Glomerular endothelial cell (primary cell): ENCODE measurements around the gene ASIC5. TPM values are rescaled to one million over a fixed set of nuclear protein-coding genes. Genes with fewer than 3 reads are reported as not detected.
"Not testable (repeated sequence)": the region's sequence is repeated elsewhere in the genome, so short reads cannot be mapped to it uniquely, and the experiment has no call there.

Experiments
- DNase-seq: peaks from one replicate; pipeline ENCODE4 v3.0.0-alpha.2; 2011; ENCODE audit warnings: low read depth, low spot score; ENCODE audit errors: extremely low read depth
- total RNA-seq: library from RNA; depleted of rRNA; stranded (reverse); fragments of >200 nt; gene quantifications from 2 replicates; pipeline ENCODE4 v1.2.3, GENCODE V29; 2015

The ASIC5 gene, protein sequence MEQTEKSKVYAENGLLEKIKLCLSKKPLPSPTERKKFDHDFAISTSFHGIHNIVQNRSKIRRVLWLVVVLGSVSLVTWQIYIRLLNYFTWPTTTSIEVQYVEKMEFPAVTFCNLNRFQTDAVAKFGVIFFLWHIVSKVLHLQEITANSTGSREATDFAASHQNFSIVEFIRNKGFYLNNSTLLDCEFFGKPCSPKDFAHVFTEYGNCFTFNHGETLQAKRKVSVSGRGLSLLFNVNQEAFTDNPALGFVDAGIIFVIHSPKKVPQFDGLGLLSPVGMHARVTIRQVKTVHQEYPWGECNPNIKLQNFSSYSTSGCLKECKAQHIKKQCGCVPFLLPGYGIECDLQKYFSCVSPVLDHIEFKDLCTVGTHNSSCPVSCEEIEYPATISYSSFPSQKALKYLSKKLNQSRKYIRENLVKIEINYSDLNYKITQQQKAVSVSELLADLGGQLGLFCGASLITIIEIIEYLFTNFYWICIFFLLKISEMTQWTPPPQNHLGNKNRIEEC
- total RNA-seq: not detected in 2 replicates

DNA sequence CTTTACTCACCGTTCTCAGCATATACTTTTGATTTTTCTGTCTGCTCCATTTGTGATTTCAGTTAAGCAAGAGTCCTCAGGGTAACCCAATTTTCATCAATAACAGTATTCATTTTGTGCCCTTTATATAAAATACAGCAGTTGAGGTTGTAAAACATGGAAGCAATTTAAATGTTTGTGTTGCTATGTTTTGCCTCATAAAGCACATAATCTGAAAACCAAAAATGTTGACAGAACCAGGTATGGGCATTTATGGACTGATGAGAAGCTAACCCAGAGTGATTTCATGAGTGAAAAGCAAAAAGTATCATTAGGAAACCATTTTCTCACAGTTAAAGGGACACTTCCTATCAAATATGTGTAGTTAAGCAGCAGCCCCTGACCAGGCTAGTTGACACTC lies at the start of gene ASIC5:
Gene ASIC5, minus strand, starts transcription at position 101 of the 400 bp plus-strand sequence. Its CDS starts 51 bp downstream, at position 50.
- DNase-seq: no peak

DNA sequence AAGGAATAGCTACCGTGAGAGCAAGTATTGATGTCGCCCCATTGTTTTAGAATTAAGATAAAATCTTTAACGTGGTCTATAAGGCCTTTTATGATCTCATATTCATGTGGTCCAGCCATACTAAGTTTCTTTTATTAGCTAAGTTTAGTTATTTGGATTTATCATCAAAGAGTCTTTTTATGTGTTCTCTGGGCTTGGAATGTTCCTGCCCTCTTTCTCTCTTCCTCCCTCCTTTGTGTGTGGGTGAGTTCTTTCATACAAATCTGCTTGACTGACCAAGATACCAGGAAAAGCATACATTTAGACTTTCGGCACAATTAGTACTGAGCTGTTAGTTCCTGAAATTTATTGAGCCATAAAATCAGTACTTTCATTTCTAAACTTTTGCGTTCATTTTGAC lies 48.7 kb upstream of the ASIC5 start:
- DNase-seq: no peak

DNA sequence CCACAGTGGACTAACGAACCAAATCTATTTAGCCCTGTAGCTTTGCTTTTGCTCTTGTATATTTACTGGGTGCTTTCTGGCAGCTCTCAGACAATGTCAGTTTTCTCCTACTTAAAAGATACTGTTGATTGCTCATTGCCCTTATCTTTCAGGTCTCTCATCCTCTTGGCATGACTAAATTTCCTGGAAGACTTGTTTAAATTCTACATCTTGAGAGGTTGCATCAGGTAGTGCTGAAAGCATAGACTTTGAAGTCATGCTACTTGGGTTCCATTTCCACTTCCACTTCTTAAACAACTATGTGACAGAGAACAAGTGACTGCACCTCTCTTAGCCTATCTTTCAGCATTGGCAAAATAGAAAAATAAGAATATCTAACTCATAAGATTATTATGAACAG lies 45.8 kb upstream of the ASIC5 start:
- DNase-seq: no peak

DNA sequence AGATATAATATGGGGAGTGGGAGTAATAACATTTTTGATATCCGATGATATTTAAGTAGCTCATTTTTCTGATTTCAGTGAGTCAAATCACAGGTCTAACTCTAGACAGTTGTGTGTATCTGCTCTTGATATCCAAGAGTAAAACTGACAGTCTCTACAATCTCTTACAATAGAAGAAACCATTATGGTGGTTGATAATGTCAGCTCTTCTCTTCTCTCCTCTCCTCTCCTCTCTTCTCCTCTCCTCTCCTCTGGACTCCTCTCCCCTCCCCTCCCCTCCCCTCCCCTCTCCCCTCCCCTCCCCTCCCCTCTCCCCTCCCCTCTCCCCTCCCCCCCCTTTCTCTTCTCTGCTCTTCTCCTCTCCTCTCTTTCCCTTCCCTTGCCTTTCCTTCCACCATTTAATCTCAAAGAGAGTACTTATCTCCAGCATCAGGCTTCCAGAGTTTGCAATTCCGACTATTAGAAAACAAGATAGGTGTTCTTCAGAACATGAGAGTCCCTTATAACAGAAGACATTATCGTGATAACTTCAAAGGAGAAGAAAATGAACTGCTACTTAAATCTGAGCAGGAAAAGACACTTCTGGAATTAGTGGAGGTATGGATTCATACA lies 43.6 kb upstream of the ASIC5 start:
- no peak for DNase-seq

DNA sequence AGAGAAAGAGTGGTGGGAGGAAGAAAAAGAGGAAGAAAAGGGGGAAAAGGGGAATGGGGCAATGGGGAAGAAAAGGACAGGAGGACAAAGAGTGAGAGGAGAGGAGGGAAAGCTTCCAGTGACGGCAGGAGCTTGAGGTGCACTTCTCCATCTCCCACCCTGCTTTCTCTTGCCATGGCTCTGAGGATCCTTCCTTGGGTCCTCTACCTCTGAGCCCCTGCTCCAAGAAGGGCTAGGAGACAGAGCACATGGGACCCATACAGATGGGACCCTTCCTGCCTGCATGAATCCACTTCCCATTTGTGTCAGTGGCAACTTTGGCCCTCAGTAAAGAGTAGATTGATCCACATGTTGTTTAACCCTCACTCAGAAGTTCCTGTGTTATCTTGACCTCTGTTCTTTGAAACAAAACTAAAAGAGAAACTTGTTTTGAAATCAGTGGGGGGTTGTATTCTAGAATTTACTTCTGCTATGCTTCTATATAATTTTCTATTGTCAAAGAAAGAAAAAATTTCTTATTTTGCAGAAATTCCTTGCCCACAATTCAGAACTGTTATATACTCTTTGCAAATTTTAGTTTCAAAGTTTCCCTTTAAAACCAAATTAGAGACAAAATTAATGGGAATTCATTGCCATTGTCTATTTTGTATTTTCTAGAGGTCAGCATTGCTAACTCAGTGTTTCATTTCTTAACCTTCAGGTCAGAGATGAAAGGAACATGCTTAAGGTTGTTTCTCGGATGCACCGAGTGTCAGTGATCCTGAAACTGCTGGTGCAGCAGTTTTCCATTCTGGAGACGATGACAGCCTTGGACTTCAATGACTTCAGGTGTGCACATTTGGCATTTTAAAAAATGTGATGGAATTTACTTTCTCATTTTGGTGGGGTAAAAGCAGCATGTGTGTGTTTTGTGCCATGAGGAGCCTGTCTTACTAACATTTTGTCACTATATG lies 42.4 kb upstream of the ASIC5 start:
- no peak for DNase-seq

DNA sequence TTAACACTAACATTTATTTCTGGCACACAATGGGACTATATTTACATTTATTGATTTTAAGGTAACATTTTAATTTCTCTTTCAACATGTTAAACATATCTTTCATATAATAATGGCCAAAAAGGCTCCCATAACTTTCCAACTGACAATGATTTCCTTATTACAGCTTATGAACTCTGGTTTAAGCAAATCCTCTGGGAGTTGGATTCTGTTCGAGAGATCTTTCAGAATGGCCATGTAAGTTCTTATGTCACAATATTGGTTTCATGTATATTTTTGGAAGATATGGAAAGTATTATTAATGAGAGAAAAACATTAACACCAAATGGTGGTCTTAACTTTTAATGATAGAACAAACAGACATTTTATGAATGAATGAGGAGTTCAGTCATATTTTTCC lies 41.5 kb upstream of the ASIC5 start:
- DNase-seq: no peak

DNA sequence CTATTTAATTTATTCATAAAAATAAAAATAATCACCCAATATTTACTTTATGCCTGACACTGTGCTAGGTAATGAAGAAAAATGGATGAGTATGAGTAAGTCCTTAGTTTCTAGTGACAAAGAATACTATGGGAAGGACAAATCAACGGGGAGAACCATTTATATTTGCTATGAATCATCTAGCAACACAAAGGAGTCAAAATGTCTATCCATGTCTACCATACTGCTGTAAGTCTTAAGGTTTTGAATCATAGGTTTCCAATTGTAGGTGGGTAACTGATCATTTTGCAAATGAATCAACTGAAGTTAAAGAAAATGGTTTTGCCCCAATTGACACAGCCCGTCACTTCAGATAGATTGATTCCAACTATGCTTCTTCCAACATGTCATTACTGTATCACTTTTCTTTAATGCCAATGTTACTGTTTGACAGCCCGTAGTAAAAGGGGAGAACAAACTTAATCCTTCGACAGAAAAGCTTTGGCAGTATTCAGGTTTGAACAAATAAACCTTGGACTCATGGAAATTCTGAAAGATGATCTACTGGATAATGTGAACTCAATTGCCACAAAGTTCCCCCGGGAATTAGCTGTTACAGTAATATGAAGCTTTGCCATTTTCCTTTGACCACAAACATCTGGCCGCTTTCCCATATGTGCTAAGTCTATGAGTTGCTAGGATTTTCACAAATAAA lies 40.6 kb upstream of the ASIC5 start:
- no peak for DNase-seq

DNA sequence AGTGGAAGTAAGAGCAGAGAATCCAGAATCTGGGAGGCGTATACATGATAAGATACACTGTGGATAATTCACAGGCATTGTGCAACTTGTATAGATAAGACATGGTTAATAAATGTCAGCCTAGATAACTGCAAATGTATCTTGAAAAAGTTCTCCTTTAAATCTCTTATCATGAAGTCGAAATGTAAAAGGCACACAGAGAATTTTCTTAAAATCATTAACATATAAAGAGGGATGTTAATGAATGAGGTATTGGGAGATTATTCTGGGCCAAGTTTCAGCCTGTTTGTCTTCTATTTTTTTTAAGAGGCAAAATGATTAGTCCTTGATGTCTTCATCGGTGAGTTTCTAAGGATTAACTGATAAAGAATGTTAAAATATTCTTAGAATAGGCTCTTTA lies 38.3 kb upstream of the ASIC5 start:
- DNase-seq: no peak

DNA sequence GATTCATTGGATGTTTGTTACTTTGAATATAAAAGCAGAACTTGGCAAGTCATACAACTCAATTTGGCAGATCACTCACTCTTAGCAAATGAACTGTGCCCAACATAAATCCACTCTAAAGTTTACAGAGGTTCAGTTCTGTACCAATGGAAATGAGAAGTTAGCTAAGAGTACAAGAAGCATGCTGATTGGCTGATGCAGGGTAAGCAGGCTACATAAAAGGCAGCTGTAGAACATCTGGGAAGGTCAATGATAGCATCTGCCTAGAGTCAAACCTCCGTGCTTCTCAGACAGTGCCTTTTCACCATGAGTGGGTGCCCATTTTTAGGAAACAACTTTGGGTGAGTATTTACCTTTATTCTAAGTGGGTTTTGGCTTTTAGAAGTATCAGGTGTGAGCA lies 37.4 kb upstream of the ASIC5 start, which contains the start of gene TDO2:
Gene TDO2, plus strand, starts transcription at position 244 of the 400 bp plus-strand sequence. Its CDS starts 63 bp downstream, at position 307.
- no peak for DNase-seq

DNA sequence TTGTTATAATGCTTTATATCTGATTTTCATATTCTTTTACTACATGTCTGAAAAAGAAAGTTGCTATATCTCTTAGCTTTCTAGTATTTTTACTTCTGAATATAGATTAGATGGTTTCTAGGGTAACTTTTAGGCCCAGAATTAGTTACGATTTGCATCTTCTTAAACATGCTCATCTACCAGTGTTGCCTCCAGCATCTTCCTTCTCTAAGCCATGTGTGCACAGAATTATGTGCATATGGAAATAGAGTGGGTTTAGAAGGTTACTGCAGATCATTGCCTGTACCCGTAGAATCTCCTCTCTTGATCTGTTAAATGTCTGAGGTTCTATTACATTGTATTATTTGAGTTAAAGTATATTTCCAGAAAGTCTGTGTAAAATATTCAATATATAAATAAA lies 34.9 kb upstream of the ASIC5 start:
- no peak for DNase-seq

DNA sequence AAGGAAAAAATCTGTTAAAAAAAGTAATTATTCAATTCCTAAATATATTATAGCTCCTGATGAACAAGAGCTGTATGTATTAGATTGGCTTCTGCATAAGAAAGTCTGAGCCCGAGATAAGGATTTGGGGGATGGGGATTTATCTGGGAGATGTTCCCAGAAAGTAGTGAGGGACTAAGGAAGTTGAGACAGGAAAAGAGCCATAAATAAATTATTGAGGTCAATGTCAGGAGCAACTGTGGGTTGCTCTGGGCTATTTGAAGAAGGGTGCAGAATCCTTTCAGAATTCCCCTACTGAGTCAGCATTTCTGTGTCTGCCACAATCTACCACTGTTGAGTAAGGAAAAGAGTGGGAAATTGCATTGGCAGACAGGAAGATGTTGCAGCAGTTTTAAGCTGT lies 34.3 kb upstream of the ASIC5 start:
- DNase-seq: no peak

DNA sequence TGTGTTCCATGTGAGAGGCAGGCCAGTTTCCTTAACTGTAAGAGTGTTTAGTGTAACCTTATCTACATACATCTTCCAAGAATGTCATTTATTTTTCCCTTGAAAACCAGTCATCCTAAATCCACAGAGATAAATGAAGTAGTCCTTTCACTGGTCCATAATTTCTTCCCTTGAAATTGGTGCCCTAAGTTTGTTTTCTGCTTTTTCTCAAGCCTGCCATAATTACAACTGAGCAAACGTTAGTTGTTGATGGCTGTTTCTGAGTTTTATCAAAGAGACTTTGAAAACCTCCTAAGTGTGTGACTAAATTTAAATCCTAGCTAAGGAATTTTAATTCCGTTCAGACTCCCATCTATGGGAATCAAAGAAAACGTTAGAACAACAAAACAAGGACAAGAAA lies 33.8 kb upstream of the ASIC5 start:
- DNase-seq: no peak

DNA sequence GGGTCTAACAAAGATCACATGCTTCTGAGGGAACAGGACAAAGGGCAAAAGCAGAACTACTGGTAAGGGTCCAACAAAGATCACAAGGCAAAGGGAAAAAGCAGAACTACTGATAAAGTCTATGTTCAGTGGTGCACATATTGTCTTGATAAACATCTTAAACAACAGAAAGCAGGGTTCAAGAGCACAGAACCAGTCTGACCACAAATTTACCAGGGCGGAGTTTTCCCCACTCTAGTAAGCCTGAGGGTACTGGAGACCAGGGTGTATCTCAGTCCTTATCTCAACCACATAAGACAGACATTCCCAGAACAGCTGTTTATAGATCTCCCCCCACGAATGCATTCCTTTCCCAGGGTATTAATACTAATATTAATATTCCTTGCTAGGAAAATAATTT lies 32.3 kb upstream of the ASIC5 start:
- DNase-seq: not testable (repeated sequence)

DNA sequence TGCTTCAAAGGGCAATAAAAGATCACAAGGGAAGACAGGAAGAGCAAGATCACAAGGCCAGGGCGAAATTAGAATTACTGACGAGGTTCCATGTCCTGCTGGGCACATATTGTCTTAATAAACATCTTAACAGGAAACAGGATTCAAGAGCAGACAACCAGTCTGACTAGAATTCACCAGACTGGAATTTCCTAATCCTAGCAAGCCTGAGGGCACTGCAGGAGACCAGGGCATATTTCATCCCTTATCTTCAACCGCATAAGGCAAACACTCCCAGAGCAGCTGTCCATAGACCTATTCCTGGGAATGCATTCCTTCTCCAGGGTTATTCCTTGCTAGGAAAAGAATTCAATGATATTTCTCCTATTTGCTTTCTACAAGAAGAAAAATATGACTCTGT lies 25.0 kb upstream of the ASIC5 start:
- no peak for DNase-seq

DNA sequence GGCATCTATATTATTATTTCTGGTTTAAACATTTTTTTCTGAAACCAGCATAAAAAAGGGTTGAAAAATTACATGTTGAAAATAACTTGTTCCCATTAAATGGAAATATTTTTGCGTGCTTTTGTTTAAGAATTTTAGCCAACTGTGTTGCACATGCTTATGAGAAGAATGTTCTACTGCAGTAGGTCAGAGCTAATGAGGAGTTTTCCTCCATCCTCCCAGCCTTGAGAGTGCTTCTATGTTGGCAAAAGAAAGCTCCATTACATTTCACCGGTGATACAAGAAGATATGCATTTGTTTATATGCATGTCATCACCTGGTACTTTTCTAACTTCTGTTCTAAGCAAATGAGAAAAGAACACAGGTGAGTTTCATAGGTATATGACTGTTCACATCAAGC lies 23.9 kb upstream of the ASIC5 start:
- no peak for DNase-seq

DNA sequence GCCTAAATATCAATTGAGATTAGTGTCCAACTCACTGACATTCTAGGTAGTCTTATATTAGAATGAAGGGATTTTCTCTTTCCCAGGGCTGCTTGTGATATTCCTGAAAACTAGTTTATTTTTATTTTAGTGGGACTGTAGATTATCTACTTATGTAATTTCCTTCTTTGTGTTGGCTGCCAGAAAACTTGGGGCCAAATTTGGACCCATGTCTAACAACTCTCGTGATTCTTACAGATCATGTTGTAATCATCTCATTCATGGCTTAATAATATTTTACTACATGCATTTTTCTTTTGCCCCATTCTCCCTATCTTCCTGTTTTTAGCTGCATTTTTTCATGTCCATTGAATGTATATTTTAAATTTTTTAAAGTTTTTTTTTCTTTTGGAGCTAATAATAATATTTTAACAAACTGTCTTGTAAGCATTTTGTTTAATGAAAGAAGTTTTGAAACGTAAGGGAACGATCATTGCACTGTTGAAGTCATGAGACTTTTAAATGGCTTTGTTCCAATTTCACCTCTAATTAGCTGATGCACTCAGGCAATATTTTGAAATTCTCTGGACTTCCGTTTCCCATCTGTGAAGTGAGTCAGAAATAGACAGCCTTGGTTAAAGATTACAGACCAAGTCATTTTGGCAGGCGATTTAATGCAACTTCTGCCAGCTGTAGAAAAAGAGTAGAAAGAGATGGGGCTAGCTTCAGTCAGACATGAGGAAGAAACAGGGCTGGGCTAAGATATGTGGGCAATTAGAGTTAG lies 23.1 kb upstream of the ASIC5 start:
- no peak for DNase-seq

DNA sequence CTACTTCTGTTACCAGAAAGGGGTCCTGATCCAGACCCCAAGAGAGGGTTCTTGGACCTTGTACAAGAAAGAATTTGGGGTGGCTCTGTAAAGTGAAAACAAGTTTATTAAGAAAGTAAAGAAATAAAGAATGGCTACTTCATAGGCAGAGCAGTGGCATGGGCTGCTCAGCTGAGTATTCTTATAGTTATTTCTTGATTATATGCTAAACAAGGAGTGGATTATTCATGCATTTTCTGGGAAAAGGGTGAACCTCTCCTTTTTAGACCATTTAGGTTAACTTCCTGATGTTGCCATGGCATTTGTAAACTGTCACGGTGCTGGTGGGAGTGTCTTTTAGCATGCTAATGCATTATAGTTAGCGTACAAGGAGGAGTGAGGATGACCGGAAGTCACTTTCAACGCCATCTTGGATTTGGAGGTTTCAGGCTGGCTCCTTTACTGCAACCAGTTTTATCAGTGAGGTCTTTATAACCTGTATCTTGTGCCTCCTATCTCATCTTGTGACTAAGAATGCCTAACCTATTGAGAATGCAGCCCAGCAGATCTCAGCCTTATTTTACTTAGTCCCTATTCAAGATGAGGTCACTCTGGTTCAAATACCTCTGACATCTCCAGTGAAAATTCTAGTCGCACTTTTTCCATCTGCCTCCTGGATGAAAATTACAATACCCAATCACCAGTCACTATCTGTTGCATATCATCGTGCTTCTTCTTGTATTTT lies 21.9 kb upstream of the ASIC5 start:
- no peak for DNase-seq

DNA sequence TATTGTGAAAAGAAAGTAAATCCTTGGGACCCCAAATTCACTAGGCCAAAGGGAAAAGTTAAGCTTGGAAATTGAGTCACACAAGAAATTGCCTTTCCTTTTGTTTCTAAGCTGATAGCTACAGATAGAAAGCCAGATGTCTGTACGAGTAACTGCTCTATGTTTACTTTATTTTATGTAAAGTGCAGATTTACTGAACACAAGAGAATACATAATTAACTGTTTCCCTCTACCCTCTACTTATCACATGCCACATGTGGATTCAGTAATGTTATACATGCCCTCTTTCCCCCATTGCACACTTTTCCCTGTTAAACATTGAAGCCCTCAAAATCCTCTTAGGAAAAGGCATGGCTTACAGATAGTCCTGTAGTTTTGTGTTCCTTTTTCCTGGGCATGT lies 21.0 kb upstream of the ASIC5 start:
- no peak for DNase-seq

DNA sequence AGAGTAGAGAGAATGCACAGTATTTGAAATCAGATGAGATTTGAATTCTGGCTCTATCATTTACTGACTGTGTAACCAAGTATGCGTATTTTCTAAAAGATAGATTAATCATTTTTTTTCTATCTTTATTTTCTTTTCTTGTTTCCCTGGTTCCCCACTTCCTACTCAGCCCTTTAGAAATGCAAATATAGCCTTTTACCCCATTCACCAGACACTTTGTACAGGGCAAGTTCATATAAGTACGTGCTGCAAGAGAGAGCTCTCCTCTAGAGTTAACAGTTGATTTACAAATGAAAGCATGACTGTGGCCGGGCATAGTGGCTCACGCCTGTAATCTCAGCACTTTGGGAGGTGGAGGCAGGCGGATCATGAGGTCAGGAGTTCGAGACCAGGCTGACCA lies 19.6 kb upstream of the ASIC5 start:
- DNase-seq: no peak
